HG02884 (cell line): Measurements from ENCODE around the gene GCK.

Source experiments
- ATAC-seq: cut with Tn5 transposase; IDR thresholded peaks from one replicate; pipeline ENCODE4 v1.9.1; 2021; ENCODE audit warnings: mild to moderate bottlenecking, moderate library complexity; ENCODE audit not compliant: unreplicated experiment

Gene GCK

GRCh38 chr7:44189286-44189992 is at the start of gene GCK:
Gene GCK, minus strand, starts transcription at chr7:44189439. Its CDS starts 486 bp downstream, at chr7:44188953.
- ATAC-seq: no peak

- no peak for ATAC-seq
Measured at GRCh38 chr7:44238116-44238695, 49.0 kb upstream of the GCK start.

GRCh38 chr7:44237696-44238095 is 48.5 kb upstream of the GCK start:
- no peak for ATAC-seq

DNA sequence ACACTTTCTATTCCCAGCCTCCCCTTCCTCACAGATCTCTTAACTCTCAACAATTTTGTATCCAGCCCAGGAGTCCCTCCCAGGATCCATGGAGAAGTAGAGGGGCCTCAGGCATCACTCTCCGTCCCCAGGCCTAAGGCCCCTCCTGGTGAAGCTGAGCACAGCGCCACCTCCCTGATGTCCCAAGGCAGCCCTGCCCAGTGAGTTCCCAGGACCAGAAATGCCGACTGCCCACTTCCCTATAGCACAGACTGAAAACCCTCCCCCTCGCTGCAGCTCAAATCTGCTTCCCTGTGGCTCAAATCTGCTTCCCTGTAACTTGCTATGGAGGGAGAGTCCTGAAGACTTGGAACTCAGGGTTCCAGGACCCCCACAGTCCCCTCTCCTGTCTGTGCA is 47.1 kb upstream of the GCK start:
- ATAC-seq: no peak

DNA sequence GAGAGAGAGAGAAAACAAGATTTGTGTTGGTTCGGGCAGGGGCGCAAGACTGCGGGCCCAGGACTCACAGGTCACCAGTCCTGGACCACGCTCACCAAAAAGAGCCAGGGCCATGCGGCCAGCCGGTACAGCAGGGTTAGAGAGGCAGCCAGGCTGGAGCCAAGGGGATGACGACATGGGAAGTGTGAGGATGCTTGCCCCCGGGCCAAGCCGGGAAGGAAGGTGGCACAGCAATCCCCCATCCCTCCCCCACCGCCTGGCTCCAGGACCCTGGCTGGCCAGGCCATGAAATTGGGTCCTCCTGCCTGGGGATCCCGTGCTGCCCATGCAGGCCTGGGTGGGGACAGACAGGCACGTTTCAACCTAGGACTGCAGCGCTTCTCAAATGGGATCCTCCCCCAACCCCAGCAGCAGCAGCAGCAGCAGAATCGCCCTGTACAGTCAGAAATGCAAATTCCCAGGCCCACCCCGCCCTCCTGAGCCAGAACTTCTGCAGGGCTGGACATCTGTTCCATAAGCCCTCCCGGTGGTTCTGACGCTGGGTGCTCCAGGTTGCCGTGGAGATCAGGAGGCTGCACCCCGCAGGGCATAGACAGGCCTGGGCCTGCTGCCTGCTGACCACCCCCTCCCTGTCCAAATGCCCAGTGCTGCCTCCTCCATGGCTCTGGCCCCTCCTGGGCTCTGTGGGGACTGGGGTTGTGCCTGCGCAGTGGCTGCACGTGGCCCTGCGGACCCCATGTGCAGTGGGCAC is 46.5 kb upstream of the GCK start:
- no peak for ATAC-seq

GRCh38 chr7:44235066-44235465 is 45.8 kb upstream of the GCK start:
- ATAC-seq: no peak

GRCh38 chr7:44232901-44233715 is 43.9 kb upstream of the GCK start:
- ATAC-seq: no peak

DNA sequence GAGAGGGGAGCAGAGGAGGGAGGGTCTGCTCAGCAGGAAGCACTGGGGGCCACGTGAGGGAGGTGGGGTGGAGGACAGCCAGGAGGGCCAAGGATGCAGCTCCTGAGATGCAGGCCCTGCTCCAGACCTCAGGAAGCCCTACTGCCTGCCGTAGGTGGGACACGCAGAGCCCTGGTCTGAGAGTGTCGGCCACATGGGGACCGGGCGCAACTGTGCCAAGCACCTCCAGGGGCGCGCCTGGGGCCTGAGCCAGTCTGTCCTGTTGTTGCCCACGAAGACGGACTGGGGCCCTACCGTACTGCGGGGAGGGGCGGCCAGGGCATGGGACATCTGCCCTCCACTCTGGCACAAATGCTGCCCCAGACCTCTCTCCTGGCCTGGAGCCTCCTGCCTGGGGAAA is 43.2 kb upstream of the GCK start:
- ATAC-seq: no peak

GRCh38 chr7:44231088-44231487 is 41.8 kb upstream of the GCK start:
- ATAC-seq: no peak

- ATAC-seq: no peak
Measured at GRCh38 chr7:44230286-44230685, 41.0 kb upstream of the GCK start.

DNA sequence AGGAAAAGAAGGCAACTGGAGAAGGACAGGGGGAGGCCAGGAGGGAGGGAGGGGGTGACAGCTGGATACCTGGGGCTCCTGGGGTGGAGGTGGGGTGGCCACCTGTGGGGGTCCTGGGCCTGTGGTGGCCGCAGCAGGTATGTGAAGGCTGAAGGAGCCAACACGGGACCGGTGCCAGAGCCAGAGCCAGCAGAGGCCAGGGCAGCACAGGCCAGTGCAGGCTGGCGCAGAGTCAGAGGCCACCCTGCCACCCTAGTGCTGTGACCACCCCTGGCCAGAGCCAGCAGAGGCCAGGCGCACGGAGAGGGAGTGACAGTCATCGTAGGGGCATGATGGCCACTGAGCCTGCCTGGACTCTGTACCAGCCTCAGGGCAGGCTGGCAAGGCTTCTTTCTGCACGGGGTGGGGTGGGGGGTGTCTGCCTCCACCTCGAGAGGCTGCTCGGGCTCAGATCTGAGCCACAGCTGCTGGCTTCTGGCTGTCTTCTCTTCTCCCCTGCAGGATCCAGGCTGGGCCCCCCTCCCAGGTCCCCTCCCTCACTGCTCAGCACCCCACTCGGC is 40.4 kb upstream of the GCK start:
- ATAC-seq: no peak

- ATAC-seq: no peak
Measured at GRCh38 chr7:44228571-44229350, 39.5 kb upstream of the GCK start.

DNA sequence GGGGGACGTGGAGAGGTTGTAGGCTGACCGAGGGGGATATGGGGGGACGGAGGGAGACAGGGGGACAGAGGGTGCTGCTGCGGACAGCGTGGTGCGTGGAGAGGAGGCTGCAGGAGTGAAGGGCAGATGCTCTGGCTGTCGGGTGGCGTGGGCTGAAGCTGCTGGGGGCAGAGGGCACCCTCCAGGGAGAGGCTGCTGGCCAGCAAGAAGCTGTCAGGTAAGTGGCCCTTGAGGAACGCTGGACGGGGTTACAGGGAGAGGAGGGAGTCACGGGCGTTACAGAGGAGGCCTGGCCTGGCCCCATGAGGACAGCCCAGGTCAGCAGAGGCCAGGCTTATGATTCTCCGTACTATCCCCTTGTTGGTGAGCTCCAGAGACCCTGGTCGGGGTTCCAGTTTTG is 38.7 kb upstream of the GCK start:
- no peak for ATAC-seq

DNA sequence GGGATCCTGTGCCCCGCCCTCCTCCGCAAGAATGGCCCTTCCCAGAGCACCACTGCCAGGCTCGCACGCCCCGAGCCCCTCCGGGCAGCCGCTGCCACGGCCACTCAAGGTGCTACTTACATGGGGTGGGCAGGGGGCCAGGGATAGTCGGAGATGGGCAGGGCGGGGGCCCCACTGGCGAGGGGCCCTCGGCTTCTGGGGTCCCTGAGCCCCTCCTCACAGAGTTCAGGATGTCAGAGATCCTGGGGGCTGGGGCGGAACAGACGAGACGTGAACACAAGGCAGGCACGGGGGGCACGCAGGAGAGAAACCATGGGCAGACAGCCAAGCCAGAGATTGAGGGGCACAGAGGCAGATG is 37.1 kb upstream of the GCK start:
- ATAC-seq: no peak

DNA sequence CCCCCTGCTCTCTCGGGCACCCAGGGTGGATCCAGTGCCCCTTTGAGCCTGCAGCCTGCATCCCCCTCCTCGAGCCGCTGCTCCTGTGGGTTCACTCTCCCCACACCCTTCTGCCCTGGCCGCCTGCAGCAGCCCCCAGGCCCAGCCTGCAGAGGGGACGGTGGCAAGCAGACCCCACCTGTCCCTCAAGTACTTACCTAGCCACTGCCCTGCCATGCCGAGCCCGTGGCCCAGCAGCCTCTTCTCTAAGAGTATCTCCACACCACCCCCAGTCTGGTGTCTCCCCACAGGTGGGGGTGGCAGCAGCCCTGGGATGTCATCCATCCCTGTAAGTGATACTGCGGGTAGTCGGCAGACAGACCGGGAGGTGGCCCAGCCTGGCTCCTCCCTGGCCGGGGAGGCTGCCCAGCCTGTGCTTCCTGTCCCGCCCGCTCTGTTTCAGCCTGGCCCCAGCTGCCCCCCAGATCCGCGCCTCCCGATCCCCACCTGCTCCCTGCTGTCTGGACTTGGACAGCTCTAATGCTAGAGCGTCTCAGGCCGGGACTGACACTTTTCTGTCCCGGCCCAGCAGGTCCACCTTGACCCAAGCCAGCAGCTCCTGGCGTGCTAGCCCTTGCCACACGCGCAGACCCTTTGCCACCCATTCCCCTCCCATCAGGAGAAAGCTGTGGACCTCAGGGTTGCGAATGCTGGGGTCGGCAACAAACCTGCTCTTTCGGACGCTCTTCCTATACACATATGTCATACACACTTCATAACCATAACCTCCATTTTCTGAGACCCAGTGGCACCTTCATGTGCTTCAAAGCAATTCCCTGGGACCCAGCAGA is 36.5 kb upstream of the GCK start:
- no peak for ATAC-seq

GRCh38 chr7:44224974-44225565 is 35.8 kb upstream of the GCK start:
- no peak for ATAC-seq

DNA sequence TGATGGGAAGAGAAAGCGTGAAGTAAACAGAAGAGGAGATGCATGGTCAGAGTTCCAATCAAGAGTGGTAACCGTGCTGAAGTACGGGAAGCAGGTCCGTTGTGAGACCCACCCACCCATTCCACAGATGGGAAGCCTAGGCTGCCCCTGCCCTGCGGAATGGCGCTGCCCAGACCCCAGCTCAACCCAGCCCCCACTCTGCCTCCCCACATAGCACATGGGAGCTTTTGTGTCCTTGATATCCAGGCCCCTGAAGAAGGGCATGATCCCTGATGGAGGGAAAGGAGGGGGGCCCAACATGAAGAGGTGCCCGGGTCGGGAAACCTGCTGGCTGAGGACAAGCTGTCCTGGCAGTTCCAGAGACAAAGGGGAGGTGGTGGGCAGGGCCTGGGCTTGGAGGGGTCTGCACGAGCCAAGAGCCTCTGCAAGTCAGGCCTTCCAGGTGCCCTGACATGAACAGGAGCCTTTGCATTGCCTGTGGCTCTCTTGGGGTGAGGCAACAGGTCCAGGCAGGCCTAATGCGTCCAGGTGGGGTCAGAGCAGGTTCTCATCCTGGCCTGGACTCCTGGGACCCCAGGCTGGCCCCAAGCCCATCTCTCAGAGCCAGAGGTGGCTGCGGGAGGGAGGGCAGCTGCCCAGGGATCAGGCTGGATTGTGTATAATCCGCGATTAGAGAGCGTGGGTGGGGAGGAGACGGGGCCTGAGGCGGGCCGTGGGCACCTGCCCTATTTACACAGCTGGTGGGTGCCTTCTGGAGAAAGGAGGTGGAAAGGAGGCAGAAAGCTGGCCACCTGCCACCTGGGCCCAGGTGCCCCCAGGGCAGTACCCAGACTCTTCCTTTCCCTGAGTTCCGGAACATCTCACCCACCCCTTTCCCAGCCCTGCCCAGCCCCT is 35.1 kb upstream of the GCK start:
- no peak for ATAC-seq
